Pancreas (tissue), 10 donors: ENCODE results near the gene CFAP77. TPM values are rescaled to one million over a fixed set of nuclear protein-coding genes. Genes with fewer than 3 reads are reported as not detected.

Experiments used
- ATAC-seq, 4 donors: fragments of 200-7000 bp; cut with Tn5 transposase; one replicate each; pipeline versions ENCODE4 v1.8.0 to v1.9.1; 2020; ENCODE audit warnings: mild to moderate bottlenecking in 4 of 4, moderate library complexity in 4 of 4
- DNase-seq, 6 donors: peaks; one replicate each; pipeline ENCODE4 v3.0.0-alpha.2; 2020
- FAIRE-seq: peaks from 2 replicates; lab custom pipeline; 2012; peaks lifted over from hg19 to GRCh38; lab: Jason Lieb, UNC
- H3K27ac ChIP-seq, 4 donors: fragments of 200-600 bp; sonication (generic); 1 replicate in 3 of 4; 2 replicates in 1 of 4; pipeline versions ENCODE4 v1.5.0 to v1.8.0; 2020
- H3K27me3 ChIP-seq, 4 donors: fragments of 200-600 bp; one replicate each; pipeline ENCODE4 v1.8.0; 2021
- H3K36me3 ChIP-seq, 3 donors: fragments of 200-600 bp; sonication (generic) in 1 of 3; one replicate each; pipeline versions ENCODE4 v1.5.0 to v1.8.0; 2020 to 2021
- H3K4me1 ChIP-seq, 3 donors: fragments of 200-600 bp; one replicate each; pipeline ENCODE4 v1.8.0; 2021
- H3K4me3 ChIP-seq, 4 donors: fragments of 200-600 bp; sonication (generic) in 2 of 4; one replicate each; pipeline versions ENCODE4 v1.5.0 to v1.8.0; 2020 to 2021
- H3K9me3 ChIP-seq, 4 donors: fragments of 200-600 bp; one replicate each; pipeline ENCODE4 v1.8.0; 2021
- CTCF ChIP-seq, 4 donors: fragments of 200-600 bp; sonication (generic) in 3 of 4; IDR thresholded peaks; one replicate each; pipeline versions ENCODE4 v1.5.0 to v1.8.0; 2021; ENCODE audit warnings: antibody characterized with exemption in 4 of 4
- WGBS, 2 donors: extraction: QIAGEN DNeasy Blood & Tissue Kit; methylation state at CpG; one replicate each; pipeline ENCODE4 v1.1.7; 2013; 5-methylcytosine and 5-hydroxymethylcytosine counted together
- intact Hi-C, 3 donors: fragments of 100-400 bp; cut with DNase I; formaldehyde crosslinking; loops; one replicate each; pipeline versions ENCODE4 v1.11.1 to v1.14.2; 2022
- polyA plus RNA-seq, 2 donors: library from polyadenylated mRNA; stranded (reverse); fragments of 200-250 nt; gene quantifications; one replicate each; pipeline ENCODE4 v1.2.3, GENCODE V29; 2013
- total RNA-seq, 6 donors: library from RNA; stranded (reverse); fragmentation: NEBNext Ultra II Directional in 4 of 6; extraction: Animal tissue kit (Norgen Biotek cat#: 25700) in 4 of 6; gene quantifications; one replicate each; pipeline versions ENCODE4 v1.2.1 to v1.2.4, GENCODE V29; 2021 to 2023
- donor health status: healthy with polysubstance abuse.
- donor health status: DM: no; HTN: no; CAD: no; lungs with moderate emphysema.
- donor health status: DM: no; HTN: no; CAD: no.
- donor health status: control.
- donor health status: control.
- donor health status: Bipolar disorder and iron deficiency.
- donor health status: DM: yes; HTN: yes; CAD: no.
- donor health status: DM: no; HTN: no; CAD: no.
- donor health status: DM: no; HTN: no; CAD: no.
- donor health status: DM: yes; HTN: yes; CAD: no.

Gene CFAP77
- total and polyA plus RNA-seq, 8 donors, result not detected

- no peak for DNase-seq
- H3K4me3 ChIP-seq, result no peak overlapping the region
- WGBS, 2 donors, result 64 to 75% methylated on average over 15 of the region's 15 CpGs
- no peaks in the 10 kb centered on the region for H3K36me3 ChIP-seq
- H3K9me3 ChIP-seq, result no peaks in the 10 kb centered on the region
- no peaks in the 10 kb centered on the region for H3K27me3 ChIP-seq
- intact Hi-C loops, result loop anchor here in 1 of 3 donors (5.0 to 10.0 kb wide), 2 partner anchors 65 to 157 kb away; partner anchors contain the start of gene CFAP77
- TF ChIP-seq CTCF (IDR thresholded peaks at IDR 0.05), result no peak
- no peaks in the 10 kb centered on the region for H3K4me1 ChIP-seq
- no peak overlapping the region for H3K27ac ChIP-seq
- no peak for FAIRE-seq
- no peak for ATAC-seq
Observed at GRCh38 chr9:132571806-132572600, 162.0 kb downstream of the CFAP77 start.

DNA sequence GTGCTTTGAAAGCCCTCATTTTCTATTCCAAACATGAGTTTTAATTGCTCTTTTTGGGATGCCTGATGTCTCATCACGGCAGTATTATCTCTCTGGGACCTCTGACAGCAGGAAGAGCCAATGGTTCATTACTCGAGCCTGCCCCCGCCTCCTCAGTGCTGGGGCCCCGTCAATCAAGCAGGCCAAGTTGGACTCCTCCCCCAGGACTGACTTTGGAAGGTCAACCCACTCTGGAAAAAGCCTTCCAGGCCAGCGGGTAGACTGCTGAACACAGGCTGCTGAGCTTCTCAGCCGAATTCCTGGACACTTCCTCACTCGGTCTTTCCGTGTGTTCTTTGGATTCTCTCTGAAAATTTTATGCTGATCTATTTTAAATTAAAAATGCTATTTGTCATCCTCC lies 162.9 kb downstream of the CFAP77 start:
- DNase-seq, result no peak
- intact Hi-C loops, result loop anchor here in 1 of 3 donors (5.0 to 10.0 kb wide), 2 partner anchors 66 to 158 kb away; partner anchors contain the start of gene CFAP77
- 30 to 44% methylated on average over 8 of the region's 8 CpGs for WGBS, 2 donors

GRCh38 chr9:132575005-132575609 lies 165.1 kb downstream of the CFAP77 start:
- Histone ChIP-seq H3K27me3 (peaks cover 0 to 14% (median 2%) of the 10 kb centered on the region in 4 donors), H3K4me3 (no peak overlapping the region), H3K4me1 (no peaks in the 10 kb centered on the region), H3K36me3 (no peaks in the 10 kb centered on the region), H3K27ac (no peak overlapping the region), H3K9me3 (no peaks in the 10 kb centered on the region)
- FAIRE-seq (no peak), ATAC-seq (peak; percentile 70 to 98 (median 95)), DNase-seq (peak; percentile 37 to 86 (median 71))
- peak; percentile 19 to 67 (median 52) for TF ChIP-seq CTCF (IDR thresholded peaks at IDR 0.05)
- 11 to 13% methylated on average over 14 to 16 of the region's 16 CpGs for WGBS, 2 donors
- intact Hi-C loops, result loop anchor here in 2 of 3 donors (5.0 to 10.0 kb wide), 2 partner anchors 68 to 160 kb away; partner anchors contain the start of gene CFAP77 (in 1 of the 2)

More for the DNA sequence above, 162.9 kb downstream of the CFAP77 start:
- TF ChIP-seq CTCF (IDR thresholded peaks at IDR 0.05), result no peak
- H3K4me3 ChIP-seq, result no peak overlapping the region
- H3K27ac ChIP-seq, result no peak overlapping the region
- H3K36me3 ChIP-seq, result no peaks in the 10 kb centered on the region
- no peak for FAIRE-seq
- no peaks in the 10 kb centered on the region for H3K9me3 ChIP-seq
- no peaks in the 10 kb centered on the region for H3K27me3 ChIP-seq
- no peak for ATAC-seq
- H3K4me1 ChIP-seq, result no peaks in the 10 kb centered on the region

GRCh38 chr9:132575811-132576210 lies 165.8 kb downstream of the CFAP77 start:
- Histone ChIP-seq H3K9me3 (no peaks in the 10 kb centered on the region), H3K4me1 (no peaks in the 10 kb centered on the region), H3K36me3 (no peaks in the 10 kb centered on the region), H3K27me3 (peaks cover 0 to 19% (median 5%) of the 10 kb centered on the region in 4 donors), H3K4me3 (no peak overlapping the region), H3K27ac (no peak overlapping the region)
- no peak for TF ChIP-seq CTCF (IDR thresholded peaks at IDR 0.05)
- intact Hi-C loops, result loop anchor here in 2 of 3 donors (5.0 to 10.0 kb wide), 2 partner anchors 69 to 161 kb away; partner anchors contain the start of gene CFAP77 (in 1 of the 2)
- WGBS, 2 donors, result 58 to 70% methylated on average over 5 of the region's 5 CpGs
- ATAC-seq, result no peak
- no peak for DNase-seq
- FAIRE-seq, result no peak
